ENCODE data around the gene IL17C. TPM values are rescaled to one million over a fixed set of nuclear protein-coding genes. Genes with fewer than 3 reads are reported as not detected.

IL17C gene
- total RNA-seq, 1 donor from 2014 or later, result not detected

DNA sequence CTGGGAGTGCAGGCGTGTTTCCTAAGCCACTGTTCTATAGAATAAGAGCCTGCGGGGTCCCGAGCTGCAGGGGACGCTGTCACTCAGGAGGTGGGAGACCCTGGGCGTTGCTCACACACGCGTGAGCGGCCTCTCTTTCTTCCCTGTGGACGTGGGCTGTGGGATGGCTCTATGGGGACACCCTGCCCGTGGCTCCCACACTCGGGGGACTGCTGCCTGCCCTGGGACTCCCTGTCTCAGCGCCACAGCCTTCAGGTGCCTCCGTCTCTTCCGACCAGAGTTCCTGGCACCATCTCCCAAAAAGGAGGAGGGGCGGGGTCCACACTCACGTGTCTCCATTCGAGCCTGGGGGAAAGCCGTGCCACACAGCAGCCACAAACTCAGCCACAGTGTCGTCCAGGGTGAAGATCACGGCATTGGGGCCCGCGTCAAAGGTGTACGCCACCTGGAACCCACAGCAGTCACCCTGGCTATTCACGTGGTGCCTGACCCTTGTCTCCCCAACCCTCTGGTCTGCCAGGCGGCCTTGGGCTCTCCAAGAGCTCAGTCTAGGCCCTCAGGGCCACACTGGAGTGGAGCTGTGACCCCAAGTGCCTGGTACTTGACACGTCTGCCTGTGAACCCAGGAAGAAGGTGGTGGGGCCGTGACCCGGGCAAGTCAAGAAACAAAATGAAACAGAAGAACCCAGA lies 16.1 kb downstream of the IL17C start:
- no peak overlapping the region for H3K4me3 ChIP-seq
- H3K27ac ChIP-seq, result no peak overlapping the region
- no peaks in the 10 kb centered on the region for H3K9me3 ChIP-seq
- peaks cover 18% of the 10 kb centered on the region for H3K4me1 ChIP-seq
- DNase-seq (no peak), ATAC-seq (no peak)
- intact Hi-C loops (cut with DNase I), result no loop called here
- H3K27me3 ChIP-seq, result no peaks in the 10 kb centered on the region
- TF ChIP-seq, protein P1, sequence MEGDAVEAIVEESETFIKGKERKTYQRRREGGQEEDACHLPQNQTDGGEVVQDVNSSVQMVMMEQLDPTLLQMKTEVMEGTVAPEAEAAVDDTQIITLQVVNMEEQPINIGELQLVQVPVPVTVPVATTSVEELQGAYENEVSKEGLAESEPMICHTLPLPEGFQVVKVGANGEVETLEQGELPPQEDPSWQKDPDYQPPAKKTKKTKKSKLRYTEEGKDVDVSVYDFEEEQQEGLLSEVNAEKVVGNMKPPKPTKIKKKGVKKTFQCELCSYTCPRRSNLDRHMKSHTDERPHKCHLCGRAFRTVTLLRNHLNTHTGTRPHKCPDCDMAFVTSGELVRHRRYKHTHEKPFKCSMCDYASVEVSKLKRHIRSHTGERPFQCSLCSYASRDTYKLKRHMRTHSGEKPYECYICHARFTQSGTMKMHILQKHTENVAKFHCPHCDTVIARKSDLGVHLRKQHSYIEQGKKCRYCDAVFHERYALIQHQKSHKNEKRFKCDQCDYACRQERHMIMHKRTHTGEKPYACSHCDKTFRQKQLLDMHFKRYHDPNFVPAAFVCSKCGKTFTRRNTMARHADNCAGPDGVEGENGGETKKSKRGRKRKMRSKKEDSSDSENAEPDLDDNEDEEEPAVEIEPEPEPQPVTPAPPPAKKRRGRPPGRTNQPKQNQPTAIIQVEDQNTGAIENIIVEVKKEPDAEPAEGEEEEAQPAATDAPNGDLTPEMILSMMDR (IDR thresholded peaks at IDR 0.05), result no peak
- H3K36me3 ChIP-seq, result peaks cover 34% of the 10 kb centered on the region

DNA sequence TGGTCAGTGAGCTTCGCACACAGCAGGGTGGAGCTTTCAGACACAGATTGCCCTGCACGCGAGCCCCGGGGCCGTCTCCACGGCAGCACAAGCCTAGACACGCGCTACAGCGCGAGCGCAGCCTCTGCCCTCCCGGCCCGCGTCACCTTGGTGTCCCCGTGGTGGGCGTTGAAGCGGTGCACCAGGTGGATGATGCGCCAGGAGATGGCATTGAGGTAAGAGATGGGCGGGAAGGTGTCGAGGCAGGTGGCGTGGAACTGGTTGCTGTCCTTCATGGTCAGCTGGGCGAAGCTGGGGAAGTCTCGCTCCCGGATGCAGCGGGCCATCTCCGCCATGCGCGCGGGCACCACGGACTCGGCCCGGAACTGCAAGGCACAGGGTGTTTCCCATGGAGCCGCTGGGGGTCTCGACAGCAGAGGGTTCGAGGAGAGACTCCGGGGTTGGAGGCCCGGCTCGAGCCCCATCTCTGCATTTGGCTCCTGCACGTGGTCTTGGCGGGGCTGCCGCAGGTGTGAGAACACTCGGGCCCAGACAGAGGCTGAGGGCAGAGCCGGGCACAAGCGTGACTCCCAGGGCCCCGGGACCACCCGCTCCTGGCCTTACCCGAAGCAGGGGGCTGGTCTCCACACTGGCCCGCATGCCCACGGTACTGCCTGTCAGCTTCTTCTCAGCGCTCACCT lies 16.8 kb downstream of the IL17C start:
- Histone ChIP-seq H3K4me1 (peaks cover 11% of the 10 kb centered on the region), H3K27me3 (no peaks in the 10 kb centered on the region), H3K4me3 (no peak overlapping the region), H3K27ac (no peak overlapping the region), H3K9me3 (no peaks in the 10 kb centered on the region), H3K36me3 (peaks cover 34% of the 10 kb centered on the region)
- no peak for ATAC-seq
- intact Hi-C loops (cut with DNase I), result no loop called here
- no peak for DNase-seq
- TF ChIP-seq, protein P1 (IDR thresholded peaks at IDR 0.05), result no peak

DNA sequence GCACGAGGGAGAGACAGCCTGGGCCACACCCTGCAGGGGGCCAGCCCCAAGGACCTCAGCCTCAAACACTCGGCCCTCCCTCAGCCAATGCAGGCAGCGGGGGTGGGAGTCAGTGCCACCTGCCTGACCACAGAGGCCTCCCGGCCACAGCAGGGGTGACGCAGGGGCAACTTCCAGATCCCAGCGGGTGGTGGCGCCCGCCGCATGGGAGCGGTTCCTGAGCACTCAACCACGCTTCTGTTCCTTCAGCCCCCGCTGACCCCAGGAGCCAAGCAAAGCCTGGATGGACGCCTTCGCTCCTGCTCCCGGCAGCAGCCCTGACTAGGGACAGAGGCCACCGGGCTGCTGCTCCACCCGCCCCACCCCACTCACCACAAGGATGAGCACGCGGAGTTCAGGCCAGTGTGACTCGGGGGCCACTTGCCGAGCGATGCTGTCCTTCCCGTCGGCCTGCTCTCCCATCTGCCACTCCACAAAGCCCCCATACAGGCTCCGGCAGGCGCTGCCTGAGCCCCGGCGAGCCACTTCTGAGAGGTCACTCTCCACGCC lies 17.4 kb downstream of the IL17C start:
- TF ChIP-seq, protein P1 (IDR thresholded peaks at IDR 0.05), result no peak
- ATAC-seq (no peak), DNase-seq (no peak)
- peaks cover 11% of the 10 kb centered on the region for H3K4me1 ChIP-seq
- H3K27ac ChIP-seq, result no peak overlapping the region
- intact Hi-C loops (cut with DNase I), result no loop called here
- H3K4me3 ChIP-seq, result no peak overlapping the region
- no peaks in the 10 kb centered on the region for H3K27me3 ChIP-seq
- H3K36me3 ChIP-seq, result peaks cover 34% of the 10 kb centered on the region
- H3K9me3 ChIP-seq, result no peaks in the 10 kb centered on the region

DNA sequence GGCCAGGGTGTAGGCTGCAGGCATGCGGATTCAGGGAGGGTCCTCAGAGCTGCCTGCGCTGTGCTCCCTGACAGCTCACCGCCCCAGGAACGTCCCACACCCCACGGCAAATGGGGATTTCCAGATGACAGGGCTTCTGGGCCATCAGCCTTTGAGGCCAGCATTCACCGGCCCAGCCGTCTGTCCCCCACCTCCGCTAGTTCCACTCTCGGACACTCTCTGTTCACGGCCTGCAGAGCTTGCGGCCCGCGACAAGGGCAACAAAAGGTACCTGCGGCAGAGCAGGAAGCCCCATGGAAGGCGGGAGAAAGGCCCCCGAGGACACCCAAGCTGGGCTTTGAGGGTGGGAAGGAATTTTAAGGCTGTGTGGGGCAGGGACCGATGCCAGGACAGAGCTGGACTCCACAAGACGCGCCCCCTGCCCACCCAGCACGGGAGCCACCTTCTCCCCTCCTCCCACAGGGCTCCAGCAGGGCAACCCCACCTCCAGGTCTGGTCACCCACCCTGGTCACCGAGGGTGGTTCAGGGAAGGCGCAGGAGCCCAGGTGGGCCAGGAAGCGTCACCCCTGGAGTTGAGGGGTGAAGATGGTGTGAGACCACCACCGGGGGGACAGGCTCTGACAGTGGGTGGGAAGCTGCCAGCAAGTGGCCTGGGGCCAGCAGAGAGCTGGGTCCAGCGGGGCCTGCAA lies 18.1 kb downstream of the IL17C start:
- no peak for DNase-seq
- H3K27me3 ChIP-seq, result no peaks in the 10 kb centered on the region
- no peak overlapping the region for H3K27ac ChIP-seq
- H3K9me3 ChIP-seq, result no peaks in the 10 kb centered on the region
- intact Hi-C loops (cut with DNase I), result no loop called here
- H3K4me3 ChIP-seq, result no peak overlapping the region
- TF ChIP-seq, protein P1 (IDR thresholded peaks at IDR 0.05), result no peak
- ATAC-seq, result no peak
- H3K4me1 ChIP-seq, result peaks cover 11% of the 10 kb centered on the region
- peaks cover 34% of the 10 kb centered on the region for H3K36me3 ChIP-seq

DNA sequence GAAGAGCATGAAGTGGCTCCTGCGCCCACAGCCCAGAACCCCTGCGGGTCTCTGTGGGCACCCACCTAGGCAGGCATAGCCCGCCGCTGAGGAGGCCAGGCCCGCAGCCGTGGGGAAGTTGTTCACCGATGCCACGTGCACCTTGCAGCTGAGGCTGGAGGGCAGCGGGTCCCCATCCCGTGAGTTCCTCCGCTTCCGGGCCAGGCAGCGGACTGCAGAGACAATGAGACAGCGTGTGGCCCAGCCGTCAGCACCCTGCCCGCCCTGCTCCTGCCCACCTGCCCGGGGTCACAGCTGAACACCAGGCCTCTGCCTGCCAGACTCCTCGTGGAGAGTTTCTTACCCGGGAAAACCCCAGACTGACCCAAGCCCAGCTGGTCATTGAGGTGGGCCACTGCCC lies 19.0 kb downstream of the IL17C start:
- intact Hi-C loops (cut with DNase I), result no loop called here
- ATAC-seq (no peak), DNase-seq (no peak)
- TF ChIP-seq, protein P1 (IDR thresholded peaks at IDR 0.05), result no peak
- no peaks in the 10 kb centered on the region for H3K9me3 ChIP-seq
- peaks cover 13% of the 10 kb centered on the region for H3K4me1 ChIP-seq
- H3K4me3 ChIP-seq, result no peak overlapping the region
- no peak overlapping the region for H3K27ac ChIP-seq
- peaks cover 34% of the 10 kb centered on the region for H3K36me3 ChIP-seq
- no peaks in the 10 kb centered on the region for H3K27me3 ChIP-seq

Data from upper lobe of right lung (tissue), 1 donor.